ENCODE data around the gene VIPR1.
"Not testable (repeated sequence)": the region's sequence is repeated elsewhere in the genome, so short reads cannot be mapped to it uniquely, and the experiment has no call there.

VIPR1 gene

GRCh38 chr3:42535981-42536784 lies 33.7 kb downstream of the VIPR1 start:
- DNase-seq = peak; percentile 54 to 72 (median 66)

GRCh38 chr3:42537350-42537749 lies 34.9 kb downstream of the VIPR1 start:
- no peak for DNase-seq

- peak; percentile 47 to 71 (median 55) for DNase-seq
Measured at GRCh38 chr3:42539871-42540714, 37.6 kb downstream of the VIPR1 start.

- DNase-seq = no peak
Measured at GRCh38 chr3:42541079-42541478, 38.6 kb downstream of the VIPR1 start.

- DNase-seq = no peak
Measured at GRCh38 chr3:42544492-42545283, 42.2 kb downstream of the VIPR1 start.

- no peak for DNase-seq
Measured at GRCh38 chr3:42545284-42545900, 42.9 kb downstream of the VIPR1 start.

- DNase-seq = no peak
Measured at GRCh38 chr3:42546691-42547213, 44.3 kb downstream of the VIPR1 start.

GRCh38 chr3:42547401-42547945 lies 45.0 kb downstream of the VIPR1 start:
- peak; percentile 64 to 84 (median 73) for DNase-seq

GRCh38 chr3:42549131-42549530 lies 46.7 kb downstream of the VIPR1 start:
- no peak for DNase-seq

GRCh38 chr3:42550250-42550649 lies 47.8 kb downstream of the VIPR1 start:
- no peak for DNase-seq

- DNase-seq = no peak
Measured at GRCh38 chr3:42552830-42553229, 50.4 kb downstream of the VIPR1 start.

- DNase-seq = no peak
Measured at GRCh38 chr3:42556089-42556632, 53.7 kb downstream of the VIPR1 start.

GRCh38 chr3:42556817-42557216 lies 54.4 kb downstream of the VIPR1 start:
- peak in 1 of 4 experiments; percentile 17 for DNase-seq

- DNase-seq = no peak
Measured at GRCh38 chr3:42557854-42558253, 55.4 kb downstream of the VIPR1 start.

- no peak for DNase-seq
Measured at GRCh38 chr3:42562047-42562907, 59.8 kb downstream of the VIPR1 start.

- DNase-seq = no peak
Measured at GRCh38 chr3:42569593-42570142, 67.2 kb downstream of the VIPR1 start.

GRCh38 chr3:42572278-42572677 lies 69.8 kb downstream of the VIPR1 start:
- DNase-seq = peak; percentile 40 to 53 (median 48)

- no peak for DNase-seq
Measured at GRCh38 chr3:42575137-42575741, 72.8 kb downstream of the VIPR1 start.

- DNase-seq = no peak
Measured at GRCh38 chr3:42578054-42578453, 75.6 kb downstream of the VIPR1 start.

- not testable (repeated sequence) for DNase-seq
Measured at GRCh38 chr3:42579346-42579745, 76.9 kb downstream of the VIPR1 start.

Data from suppressor macrophage (primary cell).